OCI-LY7 (cell line): ENCODE measurements around the gene SPATA21. TPM values are rescaled to one million over a fixed set of nuclear protein-coding genes. Genes with fewer than 3 reads are reported as not detected.

Experiments used
- BruUV-seq: library from RNA; stranded (reverse); fragments of 400-500 nt; replicated peaks from 2 replicates; lab custom pipeline; 2021; lab: Mats Ljungman, UMichigan
- CTCF ChIA-PET: fragments of 300-600 bp; sonication (Branson Sonifier 250); formaldehyde crosslinking; loops from one replicate; lab custom pipeline; 2022; ENCODE audit warnings: antibody characterized with exemption; ENCODE audit not compliant: unreplicated experiment; lab: Charles Lee
- POLR2A ChIA-PET: fragments of 300-600 bp; sonication (Branson Sonifier 250); formaldehyde crosslinking; loops from one replicate; lab custom pipeline; 2022; ENCODE audit warnings: antibody characterized with exemption; lab: Charles Lee
- DNase-seq: peaks from one replicate; pipeline ENCODE4 v3.0.0-alpha.2; 2015; ENCODE audit warnings: low spot score
- H2AFZ ChIP-seq: fragments of 200-600 bp; sonication (generic), shearing (Covaris generic); 2 replicates; pipeline ENCODE4 v1.6.1; 2014; ENCODE audit warnings: mild to moderate bottlenecking, antibody characterized with exemption, low read length, moderate library complexity
- H3K27ac ChIP-seq: fragments of 200-600 bp; sonication (generic); 2 replicates; pipeline ENCODE4 v1.5.1; 2014; ENCODE audit warnings: mixed run types, low read depth, mild to moderate bottlenecking, moderate library complexity, low read length, inconsistent platforms; ENCODE audit not compliant: poor library complexity, severe bottlenecking
- H3K36me3 ChIP-seq: fragments of 200-600 bp; sonication (generic); 2 replicates; pipeline ENCODE4 v1.6.1; 2014; ENCODE audit warnings: mild to moderate bottlenecking, antibody characterized with exemption, low read length, moderate library complexity, mixed read lengths; ENCODE audit not compliant: insufficient read depth
- H3K4me1 ChIP-seq: fragments of 200-600 bp; sonication (generic); 2 replicates; pipeline ENCODE4 v1.5.1; 2014; ENCODE audit warnings: mild to moderate bottlenecking, low read length; ENCODE audit not compliant: insufficient read depth, poor library complexity, severe bottlenecking
- H3K4me2 ChIP-seq: fragments of 200-600 bp; sonication (generic); 2 replicates; pipeline ENCODE4 v1.6.1; 2014; ENCODE audit warnings: mild to moderate bottlenecking, low read length
- H3K4me3 ChIP-seq: fragments of 200-600 bp; sonication (generic); 2 replicates; pipeline ENCODE4 v1.5.1; 2014; ENCODE audit warnings: mild to moderate bottlenecking, low read depth, low read length; ENCODE audit not compliant: poor library complexity, severe bottlenecking
- H3K79me2 ChIP-seq: fragments of 200-600 bp; sonication (generic); 2 replicates; pipeline ENCODE4 v1.6.1; 2016; ENCODE audit warnings: low read depth, mild to moderate bottlenecking, low read length, moderate library complexity, mixed read lengths; ENCODE audit not compliant: insufficient read depth
- H3K9me2 ChIP-seq: fragments of 200-600 bp; sonication (generic); 2 replicates; pipeline ENCODE4 v1.6.1; 2016; ENCODE audit warnings: mild to moderate bottlenecking, low read length, mixed read lengths; ENCODE audit not compliant: insufficient read depth
- H3K9me3 ChIP-seq: fragments of 200-600 bp; sonication (generic); 2 replicates; pipeline ENCODE4 v1.6.1; 2014; ENCODE audit warnings: mild to moderate bottlenecking, mixed run types, low read length, mixed read lengths
- H4K20me1 ChIP-seq: fragments of 200-600 bp; sonication (generic); 2 replicates; pipeline ENCODE4 v1.6.1; 2014; ENCODE audit warnings: mild to moderate bottlenecking, antibody characterized with exemption, low read length, moderate library complexity, mixed read lengths; ENCODE audit not compliant: insufficient read depth
- EZH2phosphoT487 ChIP-seq: fragments of 200-600 bp; sonication (generic); IDR thresholded peaks from 2 replicates; pipeline ENCODE4 v1.6.1; 2018; ENCODE audit warnings: low read depth, borderline replicate concordance, mild to moderate bottlenecking, mixed run types, antibody characterized with exemption, low read length, moderate library complexity, mixed read lengths
- intact Hi-C: fragments of 100-400 bp; cut with micrococcal nuclease; formaldehyde crosslinking; loops from one replicate; pipeline ENCODE4 v1.10.0; 2022; ENCODE audit not compliant: unreplicated experiment
- total RNA-seq, 2 experiments: library from RNA; depleted of rRNA in 1 of 2; stranded (reverse); fragments of >200 nt in 1 of 2; shearing (Covaris generic) in 1 of 2; gene quantifications; 2 replicates each; pipeline ENCODE4 v1.2.3, GENCODE V29; 2014 to 2022
- TF ChIP-seq, protein P1 (sequence below): fragments of 200-600 bp; sonication (generic); conservative IDR thresholded peaks from 2 replicates; pipeline ENCODE4 v1.5.1; 2014; ENCODE audit warnings: mild to moderate bottlenecking, antibody characterized with exemption, low read length, moderate library complexity, mixed read lengths

The SPATA21 gene
- total RNA-seq, 2 experiments from 2014 or later = 0.40 TPM; not detected in 1

DNA sequence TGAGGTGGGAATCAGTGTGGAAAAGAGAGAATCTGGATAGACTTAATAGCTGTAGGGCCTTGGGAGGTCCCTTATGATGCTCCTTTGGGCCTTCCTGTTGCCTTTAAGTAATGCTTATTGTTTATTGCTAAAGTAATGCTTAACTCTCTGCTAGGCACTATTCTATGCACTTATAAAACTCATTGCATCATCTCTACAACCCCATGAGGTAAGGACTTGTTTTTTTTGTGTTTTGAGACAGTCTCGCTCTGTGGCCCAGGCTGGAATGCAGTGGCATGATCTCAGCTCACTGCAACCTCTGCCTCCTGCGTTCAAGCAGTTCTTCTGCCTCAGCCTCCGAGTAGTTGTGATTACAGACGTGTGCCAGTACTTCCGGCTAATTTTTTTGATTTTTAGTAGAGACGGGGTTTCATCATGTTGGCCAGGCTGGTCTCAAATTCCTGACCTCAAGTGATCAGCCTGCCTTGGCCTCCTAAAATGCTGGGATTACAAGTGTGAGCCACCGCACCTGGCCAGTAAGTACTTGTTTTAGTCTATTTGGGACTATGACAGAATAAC lies 25.6 kb upstream of the SPATA21 start:
- no peak for DNase-seq
- no TSS peak for BruUV-seq
- intact Hi-C loops = no loop called here
- ChIA-PET POLR2A (no interaction called here), CTCF (no interaction called here)
- H3K27ac ChIP-seq = no peak overlapping the region
- H3K4me2 ChIP-seq = no peak overlapping the region
- H3K4me3 ChIP-seq = no peak overlapping the region
- TF ChIP-seq, protein P1, sequence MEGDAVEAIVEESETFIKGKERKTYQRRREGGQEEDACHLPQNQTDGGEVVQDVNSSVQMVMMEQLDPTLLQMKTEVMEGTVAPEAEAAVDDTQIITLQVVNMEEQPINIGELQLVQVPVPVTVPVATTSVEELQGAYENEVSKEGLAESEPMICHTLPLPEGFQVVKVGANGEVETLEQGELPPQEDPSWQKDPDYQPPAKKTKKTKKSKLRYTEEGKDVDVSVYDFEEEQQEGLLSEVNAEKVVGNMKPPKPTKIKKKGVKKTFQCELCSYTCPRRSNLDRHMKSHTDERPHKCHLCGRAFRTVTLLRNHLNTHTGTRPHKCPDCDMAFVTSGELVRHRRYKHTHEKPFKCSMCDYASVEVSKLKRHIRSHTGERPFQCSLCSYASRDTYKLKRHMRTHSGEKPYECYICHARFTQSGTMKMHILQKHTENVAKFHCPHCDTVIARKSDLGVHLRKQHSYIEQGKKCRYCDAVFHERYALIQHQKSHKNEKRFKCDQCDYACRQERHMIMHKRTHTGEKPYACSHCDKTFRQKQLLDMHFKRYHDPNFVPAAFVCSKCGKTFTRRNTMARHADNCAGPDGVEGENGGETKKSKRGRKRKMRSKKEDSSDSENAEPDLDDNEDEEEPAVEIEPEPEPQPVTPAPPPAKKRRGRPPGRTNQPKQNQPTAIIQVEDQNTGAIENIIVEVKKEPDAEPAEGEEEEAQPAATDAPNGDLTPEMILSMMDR = no peak
- TF ChIP-seq EZH2phosphoT487 = no peak
- H3K9me2 ChIP-seq = no peaks in the 10 kb centered on the region
- H3K79me2 ChIP-seq = no peaks in the 10 kb centered on the region
- no peak overlapping the region for H2AFZ ChIP-seq
- no peaks in the 10 kb centered on the region for H4K20me1 ChIP-seq
- peaks cover 40% of the 10 kb centered on the region for H3K36me3 ChIP-seq
- H3K9me3 ChIP-seq = no peaks in the 10 kb centered on the region
- no peaks in the 10 kb centered on the region for H3K4me1 ChIP-seq

DNA sequence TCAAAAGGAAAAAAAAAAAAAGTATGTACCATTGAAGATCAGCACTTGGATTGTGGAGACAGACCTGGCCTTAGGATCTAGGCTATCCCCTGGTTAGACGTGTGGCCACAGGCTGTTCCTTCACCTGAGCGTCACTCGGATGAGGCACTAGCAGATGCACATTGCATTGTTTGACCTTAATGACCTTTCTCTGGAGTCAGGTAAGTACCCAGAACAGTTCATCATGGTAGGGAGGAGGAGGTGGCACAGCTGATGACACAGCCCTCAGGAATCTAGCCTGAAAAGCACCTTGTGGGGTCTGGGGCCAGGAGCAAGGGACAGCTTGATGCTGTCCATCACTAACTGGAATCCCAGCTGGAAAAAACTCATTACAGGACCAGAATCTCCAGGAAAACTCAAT lies 24.5 kb upstream of the SPATA21 start:
- Histone ChIP-seq H3K4me1 (no peaks in the 10 kb centered on the region), H4K20me1 (no peaks in the 10 kb centered on the region), H3K4me2 (no peak overlapping the region), H3K36me3 (peaks cover 50% of the 10 kb centered on the region), H3K9me2 (no peaks in the 10 kb centered on the region), H3K79me2 (no peaks in the 10 kb centered on the region), H3K4me3 (no peak overlapping the region), H3K9me3 (no peaks in the 10 kb centered on the region), H2AFZ (no peak overlapping the region), H3K27ac (no peak overlapping the region)
- BruUV-seq = no TSS peak
- ChIA-PET POLR2A (no interaction called here), CTCF (no interaction called here)
- no peak for DNase-seq
- intact Hi-C loops = no loop called here
- TF ChIP-seq EZH2phosphoT487 = no peak
- TF ChIP-seq, protein P1 = no peak

DNA sequence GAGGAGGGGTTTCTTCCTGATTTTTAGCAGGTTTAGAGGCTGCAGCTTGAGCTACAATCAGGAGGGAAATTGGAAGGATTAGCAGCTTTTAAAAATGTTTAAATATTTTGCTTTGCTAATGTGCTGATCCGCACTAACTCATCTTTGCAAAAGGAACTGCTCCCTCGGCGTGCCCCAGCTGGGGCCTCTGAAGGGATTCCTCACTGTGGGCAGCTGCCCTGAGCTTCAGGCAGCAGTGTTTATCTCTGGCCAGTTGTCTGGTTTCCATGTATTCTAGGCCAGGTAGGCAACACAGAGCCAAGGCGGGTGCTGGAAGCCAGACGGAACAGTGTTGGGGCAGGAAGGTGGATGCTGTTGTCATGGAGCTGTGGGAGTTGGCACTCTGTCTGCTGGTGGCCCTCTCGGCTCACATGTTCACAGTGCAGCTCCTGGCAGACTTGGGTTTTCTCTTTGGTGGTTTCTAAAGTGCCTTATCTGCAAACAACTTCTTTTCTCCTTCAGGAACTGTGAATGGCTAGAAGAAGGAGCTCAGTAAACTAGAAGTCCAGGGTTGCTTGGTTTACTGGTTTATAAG lies 22.2 kb upstream of the SPATA21 start:
- no peak for TF ChIP-seq EZH2phosphoT487
- intact Hi-C loops = no loop called here
- Histone ChIP-seq H3K9me2 (no peaks in the 10 kb centered on the region), H3K4me1 (no peaks in the 10 kb centered on the region), H3K27ac (no peak overlapping the region), H2AFZ (no peak overlapping the region), H3K9me3 (no peaks in the 10 kb centered on the region), H3K4me2 (no peak overlapping the region), H4K20me1 (no peaks in the 10 kb centered on the region), H3K4me3 (no peak overlapping the region), H3K79me2 (no peaks in the 10 kb centered on the region), H3K36me3 (peaks cover 71% of the 10 kb centered on the region)
- no peak for DNase-seq
- POLR2A ChIA-PET = interaction anchor here (1.4 kb wide), 1 partner anchor 19 kb away, joined by 3 read pairs; the partner anchor contains the start of gene NECAP2
- CTCF ChIA-PET = no interaction called here
- TSS peak; percentile 40 for BruUV-seq
